NCI-H2171 (cell line): ENCODE data around the gene CYP26B1.
"Not testable (repeated sequence)": the region's sequence is repeated elsewhere in the genome, so short reads cannot be mapped to it uniquely, and the experiment has no call there.

Experiments used
- DNase-seq: peaks from one replicate; lab custom pipeline; 2025; lab: John Stamatoyannopoulos, UW

Gene CYP26B1

DNA sequence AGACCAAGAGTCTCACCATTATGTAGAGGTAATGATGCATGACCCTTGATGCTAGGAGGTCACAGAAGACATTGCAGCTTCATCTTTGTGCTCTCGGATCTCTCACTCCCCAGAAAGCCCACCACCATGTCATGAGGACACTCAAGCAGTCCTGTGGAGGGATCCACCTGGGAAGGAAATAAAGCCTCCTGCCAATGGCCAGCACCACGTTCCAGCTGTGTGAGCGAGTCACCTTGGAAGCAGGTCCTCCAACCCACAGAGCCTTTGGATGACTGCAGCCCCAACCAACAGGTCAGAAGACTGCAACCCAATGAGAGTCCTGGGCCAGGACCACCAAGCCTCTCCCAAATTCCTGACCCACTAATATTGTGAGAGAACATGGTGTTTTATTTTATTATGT, 38.4 kb downstream of the CYP26B1 start:
- DNase-seq: no peak

DNA sequence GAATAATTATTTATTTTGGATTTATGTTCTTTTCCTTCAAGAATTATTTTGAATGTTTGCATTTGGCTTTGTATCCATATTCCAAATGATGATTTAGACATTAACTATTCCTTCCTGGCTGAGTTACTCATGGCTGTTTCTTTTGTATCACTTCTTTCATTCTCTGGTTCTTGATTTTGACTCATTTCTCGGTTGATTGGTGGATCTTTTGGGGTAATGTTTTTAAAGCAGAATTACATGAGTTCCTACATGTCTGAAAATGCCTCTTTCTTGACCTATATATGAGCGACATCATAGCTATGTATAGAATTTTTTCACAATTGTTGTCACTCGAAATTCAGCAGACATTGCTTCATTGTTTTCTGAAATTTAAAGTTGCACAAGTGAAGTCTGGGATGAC, 39.5 kb downstream of the CYP26B1 start:
- no peak for DNase-seq

DNA sequence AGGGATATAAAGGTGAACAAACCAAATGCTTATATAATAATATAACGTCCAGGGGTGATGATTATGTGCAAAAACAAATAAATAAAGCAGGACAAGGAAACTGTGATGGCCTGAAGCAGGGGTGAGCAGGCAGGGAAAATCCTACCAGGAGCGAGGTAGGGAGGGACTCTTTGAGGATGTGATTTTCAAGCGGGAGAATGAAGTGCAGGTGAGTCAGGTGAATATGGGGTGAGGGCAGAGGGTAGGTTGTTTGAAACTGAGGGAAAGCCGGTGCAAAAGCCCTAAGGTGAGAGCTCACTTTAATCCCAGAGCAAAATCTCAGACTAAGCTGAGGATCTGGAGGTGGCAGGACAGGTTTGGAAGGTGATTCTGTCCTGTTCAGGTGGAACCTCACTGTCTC, 40.7 kb downstream of the CYP26B1 start:
- DNase-seq: no peak

DNA sequence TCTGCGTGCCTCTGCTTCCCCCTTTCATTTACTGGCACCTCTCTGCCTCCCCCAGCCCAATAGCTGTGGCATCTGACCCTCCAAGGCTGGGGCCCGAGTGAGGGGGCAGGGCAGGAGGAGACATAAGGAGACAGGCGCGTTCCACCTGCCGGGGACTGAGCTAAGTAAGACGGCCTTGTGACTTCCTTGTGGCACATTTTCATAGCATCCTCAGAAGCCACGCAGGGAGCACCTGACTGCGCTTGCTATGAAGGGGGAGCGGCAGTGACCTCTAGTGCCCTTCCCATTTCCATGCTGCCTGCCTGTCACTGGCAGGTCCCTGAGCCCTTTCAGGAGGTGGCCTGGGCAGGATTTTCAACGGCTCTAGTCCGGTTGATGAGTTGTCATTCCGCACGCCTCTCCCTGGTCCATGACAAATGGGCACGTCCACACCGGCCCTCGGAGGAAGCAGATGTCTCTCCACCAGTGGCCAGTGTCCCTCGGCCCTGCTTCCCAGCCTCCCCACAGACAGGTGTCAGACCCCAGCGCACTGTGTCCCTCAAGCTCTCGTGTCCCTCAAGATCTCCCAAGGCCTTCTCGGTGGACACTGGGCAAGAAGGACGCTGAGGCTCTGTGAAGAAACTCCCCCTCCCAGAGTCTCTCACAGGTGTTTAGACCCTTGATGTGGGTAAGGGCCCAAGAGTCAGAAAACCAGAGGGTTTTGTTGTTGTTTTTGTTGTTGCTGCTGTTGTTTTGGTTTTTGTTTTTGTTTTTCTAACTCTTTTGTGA, 42.7 kb downstream of the CYP26B1 start:
- no peak for DNase-seq

DNA sequence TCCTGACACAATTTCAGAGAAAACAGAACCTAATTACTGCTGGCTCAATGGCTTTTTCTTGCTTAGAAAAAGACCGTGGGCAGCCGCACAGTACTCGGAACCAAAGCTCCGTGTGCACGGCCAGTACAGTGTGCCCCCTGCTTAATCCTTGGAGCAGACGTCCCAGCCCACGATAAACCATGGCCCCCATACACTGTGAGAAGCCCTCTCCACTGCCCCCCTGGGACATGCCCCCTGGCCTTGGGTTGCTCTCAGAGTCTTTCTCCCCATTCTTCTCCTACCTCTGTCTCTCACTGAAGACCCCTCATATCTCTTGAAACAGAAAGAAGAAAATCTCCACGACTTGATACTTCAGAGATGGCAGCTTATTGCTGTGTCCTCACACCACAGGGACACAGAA, 44.0 kb downstream of the CYP26B1 start:
- no peak for DNase-seq

DNA sequence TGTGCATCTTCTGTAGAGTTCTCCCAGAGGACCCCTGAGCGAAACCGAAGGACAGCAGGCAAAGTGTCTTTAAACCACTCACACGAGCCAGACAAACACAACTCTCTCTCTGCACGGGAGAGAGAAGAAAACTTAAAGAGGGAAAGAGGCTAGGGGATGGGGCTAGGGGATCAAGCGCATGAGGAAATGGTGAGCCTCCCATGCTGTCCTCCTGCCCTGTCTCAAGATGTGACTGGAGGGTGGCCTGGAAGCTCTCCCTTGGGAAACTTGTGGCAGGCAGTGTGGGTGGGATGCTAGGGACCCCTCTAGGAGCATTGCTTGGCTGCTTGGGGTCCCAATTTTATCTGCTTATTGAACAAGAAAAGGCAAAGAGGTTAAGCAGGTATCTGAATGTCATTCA, 44.5 kb downstream of the CYP26B1 start:
- DNase-seq: no peak

DNA sequence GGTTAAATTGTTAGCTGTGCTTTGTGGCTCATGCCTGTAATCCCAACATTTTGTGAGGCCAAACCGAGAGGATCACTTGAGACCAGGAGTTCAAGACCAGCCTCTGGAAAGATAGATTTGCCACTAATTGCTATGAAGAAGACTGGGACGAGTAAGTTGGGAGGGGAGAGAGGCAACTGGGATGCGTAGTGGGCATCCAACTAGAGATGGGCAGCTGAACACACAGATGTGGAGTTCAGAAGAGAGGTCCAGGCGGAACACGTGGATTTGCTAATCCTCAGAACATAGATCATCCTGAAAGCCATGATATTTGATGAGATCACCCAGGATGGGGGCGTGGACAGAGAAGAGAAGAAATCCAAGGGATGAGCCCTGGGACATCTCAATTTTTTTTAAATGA, 48.7 kb downstream of the CYP26B1 start:
- DNase-seq: no peak

DNA sequence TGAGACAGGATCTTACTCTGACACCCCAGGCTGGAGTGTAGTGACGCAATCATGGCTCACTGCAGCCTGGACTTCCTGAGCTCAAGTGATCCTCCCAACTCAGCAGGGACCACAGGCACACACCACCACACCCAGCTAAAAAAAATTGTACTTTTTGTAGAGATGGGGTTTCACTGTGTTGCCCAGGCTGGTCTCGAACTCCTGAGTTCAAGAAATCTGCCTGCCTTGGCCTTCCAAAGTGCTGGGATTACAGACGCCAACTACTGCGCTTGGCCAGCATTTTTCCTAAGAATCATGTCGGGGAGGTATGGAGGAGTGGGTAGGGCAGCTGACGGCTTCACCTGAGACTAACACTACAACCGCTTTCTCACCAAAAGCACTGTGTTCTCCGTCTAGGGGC, 50.4 kb downstream of the CYP26B1 start:
- DNase-seq: no peak

DNA sequence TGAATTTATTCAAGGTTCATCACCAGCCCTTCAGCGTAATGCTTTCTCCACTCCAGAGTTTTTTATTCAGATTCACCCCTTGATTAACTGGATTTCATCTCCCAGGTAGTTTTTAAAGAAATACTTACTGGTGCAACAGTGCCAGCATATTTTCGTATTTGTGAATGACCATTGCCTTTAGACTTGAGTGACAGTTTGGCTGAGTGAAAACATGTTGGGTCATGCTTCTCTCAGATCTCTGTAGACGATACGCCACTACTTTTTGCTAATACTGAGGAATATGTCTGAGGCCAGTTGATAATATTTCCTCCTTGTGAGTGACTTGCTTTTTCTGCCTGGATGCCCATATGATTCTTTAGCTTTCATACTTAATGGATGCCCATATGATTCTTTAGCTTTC, 51.5 kb downstream of the CYP26B1 start:
- no peak for DNase-seq

DNA sequence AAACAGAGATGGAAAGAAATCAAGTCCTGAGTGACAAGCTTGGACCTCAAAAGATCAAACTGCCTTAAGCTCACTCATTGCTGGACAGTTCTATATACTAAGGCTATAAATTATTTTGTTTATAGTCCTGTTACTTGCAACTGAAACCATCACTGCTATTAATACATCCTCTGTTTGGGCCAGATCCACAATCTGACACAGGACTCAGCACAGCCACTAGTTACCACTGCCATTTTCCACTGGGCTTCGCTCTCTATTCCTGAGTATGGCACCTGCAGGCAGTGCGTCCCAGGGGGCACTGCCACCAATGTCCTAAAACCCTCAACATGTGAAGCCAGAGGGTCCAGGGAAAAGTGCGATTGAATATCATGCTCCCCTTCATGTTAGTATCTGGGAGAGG, 52.3 kb downstream of the CYP26B1 start:
- no peak for DNase-seq

DNA sequence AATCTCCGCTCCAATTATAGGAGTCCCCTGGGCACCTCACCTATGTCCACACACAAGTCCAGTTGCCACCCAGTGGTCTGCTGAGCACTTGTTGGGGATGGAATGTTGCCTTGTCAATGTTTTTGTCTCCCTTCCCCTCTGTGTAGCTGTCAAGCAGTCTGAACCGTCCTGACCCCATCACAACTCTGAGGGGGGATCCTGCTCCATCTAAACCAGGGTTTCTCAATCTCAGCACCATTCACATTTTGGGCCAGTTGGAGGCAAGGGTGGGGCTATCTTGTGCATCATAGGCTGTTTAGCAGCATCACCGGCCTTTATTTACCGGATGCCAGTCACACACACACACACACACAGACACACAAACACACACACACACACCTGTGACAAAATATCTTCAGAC, 53.0 kb downstream of the CYP26B1 start:
- no peak for DNase-seq

DNA sequence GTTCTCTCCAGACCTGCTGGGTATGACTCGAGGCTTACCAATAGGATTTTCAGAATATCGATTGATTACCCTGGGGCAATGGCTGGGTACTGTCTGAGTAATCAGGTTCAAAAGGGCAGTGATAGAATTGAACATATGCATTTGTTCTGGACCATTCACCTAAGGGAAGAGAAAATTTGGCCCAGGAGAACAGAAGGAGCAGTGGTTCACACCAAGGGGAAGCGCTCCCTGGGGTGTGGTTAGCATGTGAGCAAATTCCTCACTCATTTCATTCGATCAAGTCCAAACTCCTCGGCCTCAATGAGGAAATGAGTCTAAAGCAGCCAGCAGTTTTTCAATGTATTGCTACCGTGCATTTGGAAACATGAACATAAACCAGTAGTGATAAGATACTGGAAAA, 55.6 kb downstream of the CYP26B1 start:
- no peak for DNase-seq

DNA sequence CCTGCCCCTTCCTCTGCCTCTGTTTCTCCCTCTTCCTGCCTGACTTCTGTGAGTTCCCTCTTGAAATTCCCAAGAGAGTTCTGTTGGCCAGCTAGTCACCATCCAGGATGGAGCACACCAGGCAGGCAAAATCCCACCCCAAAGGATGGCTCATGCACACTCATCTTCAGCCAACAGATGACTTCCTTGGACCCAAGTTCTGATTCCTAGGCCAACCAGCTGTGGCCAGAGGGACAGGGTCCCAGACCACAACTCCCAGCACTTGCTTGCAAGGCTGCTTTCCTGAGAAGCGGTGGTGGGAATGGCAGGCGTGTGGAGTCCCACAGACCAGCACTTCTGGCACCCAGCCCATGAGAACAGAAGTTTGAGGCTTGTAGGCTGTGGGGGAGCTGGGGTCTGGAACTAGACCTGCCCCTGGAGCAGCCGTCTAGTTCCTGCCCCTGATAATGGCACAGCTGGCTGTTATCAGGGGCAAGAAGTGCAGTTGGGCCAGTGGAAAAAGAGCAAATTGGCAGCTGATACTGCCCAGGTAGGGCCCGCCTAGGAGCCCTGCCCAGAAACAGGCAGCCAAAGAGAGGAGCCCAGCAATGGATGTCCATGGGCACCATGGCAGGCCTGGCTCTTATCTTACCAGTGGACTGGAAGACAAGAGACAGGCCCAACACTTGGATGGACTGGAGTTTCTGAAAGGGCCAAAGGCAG, 56.7 kb downstream of the CYP26B1 start:
- no peak for DNase-seq

DNA sequence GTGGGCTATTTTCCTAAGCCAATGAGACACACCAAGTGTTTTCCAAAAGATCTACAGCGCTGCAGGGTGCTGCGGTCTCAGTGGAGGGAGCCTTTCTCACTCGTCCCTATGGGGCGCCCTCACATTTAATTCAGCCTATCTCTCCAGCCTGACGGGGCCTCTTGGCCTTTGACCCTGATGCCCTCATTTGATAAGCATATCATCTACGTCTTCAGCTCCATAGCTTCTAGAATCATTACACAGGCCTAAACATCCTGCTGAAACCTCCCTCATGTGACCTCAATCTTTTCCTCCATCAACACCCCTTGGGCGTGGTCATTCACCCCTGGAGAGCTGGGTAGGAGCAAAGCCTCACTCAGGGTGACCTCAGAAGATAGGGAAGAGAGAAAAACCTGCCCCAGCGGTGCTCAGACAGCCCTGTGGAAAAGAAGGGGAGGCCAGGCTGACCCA, 57.4 kb downstream of the CYP26B1 start:
- no peak for DNase-seq

DNA sequence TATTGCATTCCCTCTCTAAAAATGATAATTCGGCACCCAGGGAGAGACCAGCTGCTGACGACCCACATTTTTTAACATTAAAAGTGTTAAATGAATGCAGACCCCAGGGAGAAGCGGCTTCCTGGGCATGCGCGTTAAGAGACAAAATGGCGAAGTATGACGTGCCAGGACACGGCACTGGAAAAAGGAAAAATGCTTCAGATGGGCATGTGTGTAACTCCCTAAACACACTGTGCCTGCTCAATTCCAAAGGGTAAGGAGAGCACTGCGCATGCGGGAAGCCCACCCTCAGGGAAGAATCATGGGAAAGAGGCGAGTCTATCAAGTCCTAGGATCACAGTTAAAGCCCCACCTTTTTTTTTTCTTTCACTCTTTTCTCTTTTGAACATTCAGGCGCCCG, 58.1 kb downstream of the CYP26B1 start:
- DNase-seq: no peak

DNA sequence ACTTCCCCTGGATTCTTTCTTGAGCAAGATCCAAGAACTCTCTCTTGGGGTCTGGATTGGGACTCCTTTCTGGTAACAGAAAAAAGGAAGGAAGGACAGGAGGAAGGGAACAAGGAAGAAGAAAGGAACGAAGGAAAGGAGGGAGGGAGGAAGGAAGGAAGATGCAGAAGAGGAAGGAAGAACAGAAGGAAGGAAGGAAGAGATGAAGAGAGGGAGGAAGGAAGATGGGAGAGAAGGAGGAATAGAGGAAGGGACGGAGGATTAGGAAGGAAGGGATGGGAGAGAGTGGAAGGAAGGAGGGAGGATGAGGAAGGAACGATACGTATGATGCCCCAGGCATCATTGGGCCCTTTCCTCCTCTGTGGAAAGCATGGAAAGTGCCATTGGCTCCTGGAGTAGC, 58.6 kb downstream of the CYP26B1 start:
- DNase-seq: no peak

DNA sequence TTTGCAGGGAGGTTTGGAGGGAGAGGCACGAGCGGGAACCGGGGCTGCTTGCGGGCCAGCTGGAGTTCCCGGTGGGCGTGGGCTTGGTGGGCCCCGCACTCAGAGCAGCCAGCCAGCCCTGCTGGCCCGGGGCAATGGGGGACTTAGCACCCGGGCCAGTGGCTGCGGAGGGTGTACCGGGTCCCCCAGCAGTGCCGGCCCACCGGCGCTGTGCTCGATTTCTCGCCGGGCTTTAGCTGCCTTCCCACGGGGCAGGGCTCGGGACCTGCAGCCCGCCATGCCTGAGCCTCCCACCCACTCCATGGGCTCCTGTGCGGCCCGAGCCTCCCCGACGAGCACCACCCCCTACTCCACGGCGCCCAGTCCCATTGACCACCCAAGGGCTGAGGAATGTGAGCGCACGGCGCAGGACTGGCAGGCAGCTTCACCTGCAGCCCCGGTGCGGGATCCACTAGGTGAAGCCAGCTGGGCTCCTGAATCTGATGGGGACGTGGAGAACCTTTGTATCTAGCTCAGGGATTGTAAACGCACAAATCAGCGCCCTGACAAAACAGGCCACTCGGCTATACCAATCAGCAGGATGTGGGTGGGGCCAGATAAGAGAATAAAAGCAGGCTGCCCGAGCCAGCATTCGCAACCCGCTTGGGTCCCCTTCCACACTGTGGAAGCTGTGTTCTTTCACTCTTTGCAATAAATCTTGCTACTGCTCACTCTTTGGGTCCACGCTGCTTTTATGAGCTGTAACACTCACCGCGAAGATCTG, 60.6 kb downstream of the CYP26B1 start:
- not testable (repeated sequence) for DNase-seq

DNA sequence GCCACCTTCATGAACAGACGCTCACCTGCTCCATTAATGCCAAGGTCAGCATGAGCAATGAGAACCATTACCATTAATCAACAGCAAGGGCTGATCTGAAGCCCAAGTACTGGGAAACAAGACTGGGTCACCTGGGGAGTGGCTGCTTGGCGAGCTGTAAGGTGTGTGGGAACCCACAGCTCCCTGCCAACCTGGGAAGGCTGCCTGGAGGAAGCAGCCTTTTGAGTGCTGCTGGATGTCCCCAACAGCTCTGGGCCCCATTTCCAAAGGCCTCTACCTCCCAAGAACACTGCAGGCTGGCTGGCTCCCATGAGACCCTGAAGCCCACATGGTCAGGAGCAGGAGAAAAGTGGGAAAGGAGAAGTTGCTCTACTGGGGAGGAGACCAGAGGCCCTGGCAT, 62.1 kb downstream of the CYP26B1 start:
- DNase-seq: no peak

DNA sequence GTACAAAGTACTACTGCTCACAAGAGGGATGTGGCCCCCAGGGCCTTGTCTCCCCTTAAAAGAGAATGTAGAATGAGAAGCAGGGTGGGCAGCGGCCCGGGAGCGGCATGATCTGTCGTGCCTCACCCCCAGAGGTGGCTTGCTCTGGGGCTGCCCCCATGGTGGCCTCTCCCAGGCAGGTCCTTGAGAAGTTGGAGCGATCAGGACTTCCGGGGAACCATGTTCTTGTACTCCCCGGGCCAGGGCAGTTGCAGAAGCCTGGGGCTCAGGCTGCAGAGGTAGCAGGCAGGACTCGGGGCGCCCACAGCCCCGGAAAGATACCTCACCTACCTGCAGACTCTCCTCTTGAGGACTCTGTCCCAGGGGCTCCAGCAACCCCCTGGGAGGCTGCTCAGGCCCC, 62.6 kb downstream of the CYP26B1 start:
- no peak for DNase-seq

DNA sequence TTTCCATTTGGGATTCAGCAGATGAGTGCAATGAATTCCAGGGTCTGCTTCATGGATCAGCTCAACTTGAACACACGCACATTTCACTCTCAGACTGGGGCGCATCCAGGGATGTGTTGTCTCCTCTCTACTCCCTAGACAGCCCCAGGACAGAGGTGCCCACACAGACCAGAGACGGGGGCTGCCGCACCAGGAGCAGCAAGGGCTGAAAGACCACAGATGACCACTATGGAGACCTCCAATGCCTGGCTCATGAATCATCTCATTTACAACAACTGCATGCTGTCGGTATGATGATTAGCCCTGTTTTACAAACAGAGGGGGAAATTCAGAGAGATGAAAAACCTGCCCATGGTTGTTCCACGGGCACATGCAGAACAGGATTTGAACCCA, 63.1 kb downstream of the CYP26B1 start:
- no peak for DNase-seq

DNA sequence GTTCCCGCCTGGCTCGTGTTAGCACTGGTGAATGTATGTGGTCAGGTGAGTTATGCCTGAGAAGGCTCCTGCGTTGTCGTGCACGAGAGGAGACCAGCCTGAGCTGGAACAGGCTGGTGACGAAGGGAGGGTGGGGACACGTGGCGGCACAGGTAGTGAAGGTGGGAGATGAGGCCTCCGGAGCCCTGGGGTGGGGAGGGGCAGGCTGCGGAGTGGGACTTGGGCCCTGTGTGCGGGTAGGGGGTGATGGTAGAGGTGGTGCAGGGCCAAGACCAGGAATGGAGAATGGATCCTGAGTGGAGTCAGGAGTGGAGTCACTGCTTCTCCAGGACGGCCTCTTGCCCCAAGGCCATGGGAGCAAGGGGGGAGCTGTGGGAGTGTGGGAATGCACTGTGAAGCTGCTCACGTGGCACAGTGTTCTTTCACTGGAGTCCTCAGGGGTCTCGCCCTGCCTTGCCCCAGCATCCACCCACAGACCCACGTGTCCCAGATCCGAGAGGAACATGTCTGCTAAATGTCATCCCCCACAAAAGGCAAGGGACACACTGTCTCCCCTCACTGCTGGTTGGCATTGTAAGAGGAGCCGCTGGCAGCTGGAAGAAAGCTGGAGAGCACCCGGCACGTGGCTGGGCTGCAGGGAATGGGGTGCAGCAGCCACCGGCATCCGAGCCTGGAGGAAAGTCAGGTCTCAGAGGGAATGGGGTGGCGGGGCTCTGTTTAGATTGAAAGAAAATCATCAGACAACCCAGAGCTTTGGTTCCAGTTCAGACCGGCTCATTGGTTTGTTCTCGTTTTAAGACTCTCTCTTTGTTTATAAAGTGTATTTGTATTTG, 63.7 kb downstream of the CYP26B1 start:
- no peak for DNase-seq

DNA sequence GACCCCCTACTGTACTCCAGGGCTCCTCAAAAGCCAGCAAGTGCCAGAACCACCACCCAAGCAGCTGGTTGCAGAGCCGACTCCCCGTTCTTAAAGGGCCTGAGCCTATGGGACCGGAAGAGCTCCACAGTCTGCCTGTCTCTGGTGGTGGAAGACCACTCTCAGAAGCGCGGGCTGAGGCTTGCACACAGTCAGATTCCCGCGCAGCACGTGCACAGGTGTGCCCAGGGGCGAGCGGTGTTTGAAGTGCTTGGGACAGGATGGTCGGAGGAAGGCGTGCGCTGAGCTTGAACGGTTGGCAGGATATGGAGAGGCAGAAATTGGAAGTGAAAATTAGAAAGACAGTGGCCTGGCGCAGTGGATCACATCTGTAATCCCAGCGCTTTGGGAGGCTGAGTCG, 64.8 kb downstream of the CYP26B1 start:
- DNase-seq: no peak
